ENCODE results near the gene LRP3. TPM values are rescaled to one million over a fixed set of nuclear protein-coding genes. Genes with fewer than 3 reads are reported as not detected.

LRP3 gene
- total and polyA plus RNA-seq, 2 of the 13 experiments (the other 11 are each of a cell fraction or from before 2014, with no cell fraction given) = 17.6 to 51.6 TPM

DNA sequence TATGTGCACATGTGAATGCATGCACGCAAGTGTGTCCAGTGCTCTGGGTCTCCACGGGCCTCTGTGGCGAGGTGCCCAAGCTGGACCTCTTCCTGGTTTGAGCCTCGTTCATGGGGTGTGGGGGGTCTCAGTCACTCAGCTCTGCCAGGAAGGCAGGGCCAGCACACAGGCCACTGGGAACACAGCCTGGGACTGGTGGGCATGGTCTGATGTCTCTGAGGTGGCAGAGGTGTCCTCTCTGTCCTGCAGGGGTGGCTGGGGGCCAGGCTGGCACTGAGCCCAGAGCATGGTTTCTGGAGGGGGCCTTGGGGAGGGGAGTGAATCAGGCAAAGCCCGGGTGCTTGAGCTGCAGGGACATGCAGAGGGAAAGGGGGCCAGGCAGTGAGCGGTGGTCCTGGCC is 9.4 kb downstream of the LRP3 start:
- H3K4me1 ChIP-seq (ENCODE audit: insufficient read depth, low read length) = peaks cover 13% of the 10 kb centered on the region
- no peaks in the 10 kb centered on the region for H3K9me3 ChIP-seq (ENCODE audit: low read length)
- no peak for DNase-seq (ENCODE audit: low spot score)
- ChIA-PET POLR2A (no interaction called here), CTCF (ENCODE audit: low intra/inter-chr PET ratio, low total read pairs) (no interaction called here)
- 94% methylated on average over 3 of the region's 6 CpGs for WGBS (ENCODE audit: low lambda C conversion rate)
- H3K79me2 ChIP-seq (ENCODE audit: insufficient read depth, low read length) = peaks cover 2% of the 10 kb centered on the region
- H3K9ac ChIP-seq (ENCODE audit: insufficient read depth, low read depth, low read length) = no peak overlapping the region
- H3K4me2 ChIP-seq (ENCODE audit: low read depth, low read length) = no peak overlapping the region
- H3K27me3 ChIP-seq (ENCODE audit: control insufficient read depth in 1 of 2, insufficient read depth in 2 of 2, low read length in 2 of 2) = no peaks in the 10 kb centered on the region
- ATAC-seq = no peak
- TF ChIP-seq KLF16 (CRISPR knock-in tag; IDR thresholded peaks at IDR 0.05) (no peak), PRMT3 (CRISPR knock-in tag; IDR thresholded peaks at IDR 0.05; ENCODE audit: borderline replicate concordance, low read depth) (no peak), PHF20 (CRISPR knock-in tag; IDR thresholded peaks at IDR 0.05) (no peak), CREB1 (IDR thresholded peaks at IDR 0.05) (no peak), CREB1 (CRISPR knock-in tag; IDR thresholded peaks at IDR 0.05) (no peak), ADNP (CRISPR knock-in tag; IDR thresholded peaks at IDR 0.05) (no peak), BCL6 (CRISPR knock-in tag; IDR thresholded peaks at IDR 0.05) (no peak), ZNF124 (CRISPR knock-in tag; IDR thresholded peaks at IDR 0.05) (no peak)
- TF ChIP-seq, protein P1, sequence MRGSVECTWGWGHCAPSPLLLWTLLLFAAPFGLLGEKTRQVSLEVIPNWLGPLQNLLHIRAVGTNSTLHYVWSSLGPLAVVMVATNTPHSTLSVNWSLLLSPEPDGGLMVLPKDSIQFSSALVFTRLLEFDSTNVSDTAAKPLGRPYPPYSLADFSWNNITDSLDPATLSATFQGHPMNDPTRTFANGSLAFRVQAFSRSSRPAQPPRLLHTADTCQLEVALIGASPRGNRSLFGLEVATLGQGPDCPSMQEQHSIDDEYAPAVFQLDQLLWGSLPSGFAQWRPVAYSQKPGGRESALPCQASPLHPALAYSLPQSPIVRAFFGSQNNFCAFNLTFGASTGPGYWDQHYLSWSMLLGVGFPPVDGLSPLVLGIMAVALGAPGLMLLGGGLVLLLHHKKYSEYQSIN (CRISPR knock-in tag; IDR thresholded peaks at IDR 0.05; ENCODE audit: borderline replicate concordance) = no peak
- no peak overlapping the region for H3K4me3 ChIP-seq (replicated peaks in 1 of 3; ENCODE audit: insufficient read depth in 1 of 3, low read depth in 2 of 3, low read length in 3 of 3)
- no TSS peak for BruUV-seq (replicated peaks)
- H3K27ac ChIP-seq (ENCODE audit: extremely low read length, insufficient read depth, low read length) = no peak overlapping the region
- H3K36me3 ChIP-seq (replicated peaks in 1 of 2; ENCODE audit: control insufficient read depth in 1 of 2, insufficient read depth in 2 of 2, low read length in 2 of 2) = peaks cover 21 to 37% of the 10 kb centered on the region in 2 experiments
- in situ Hi-C loops (cut with HindIII; ENCODE audit: extremely low pct_ligation_motif_present, low pct_unique_long_range_greater_than_20kb) (no loop called here), intact Hi-C loops (cut with micrococcal nuclease; ENCODE audit: unreplicated experiment) (no loop called here)
- no peak for FAIRE-seq
- H4K20me1 ChIP-seq (ENCODE audit: insufficient read depth, low read length) = no peaks in the 10 kb centered on the region
- H2AFZ ChIP-seq (ENCODE audit: low read length) = no peak overlapping the region
